Fibroblast of villous mesenchyme (primary cell): ENCODE data around the gene NDUFA5. TPM values are rescaled to one million over a fixed set of nuclear protein-coding genes. Genes with fewer than 3 reads are reported as not detected.

ENCODE experiments used
- DNase-seq: peaks from one replicate; pipeline ENCODE4 v3.0.0-alpha.2; 2010; ENCODE audit warnings: low read depth
- H3K4me3 ChIP-seq: 2 replicates; pipeline ENCODE4 v1.5.1; 2011; ENCODE audit warnings: low read depth, mild to moderate bottlenecking, low read length
- total RNA-seq: library from RNA; depleted of rRNA; stranded (reverse); fragments of >200 nt; gene quantifications from 2 replicates; pipeline ENCODE4 v1.2.3, GENCODE V29; 2012
- TF ChIP-seq, protein P1 (sequence below): IDR thresholded peaks from 2 replicates; pipeline ENCODE4 v1.5.1; 2012; ENCODE audit warnings: low read depth, mild to moderate bottlenecking, low read length; ENCODE audit not compliant: insufficient read depth

NDUFA5 gene
- total RNA-seq, 1 donor, result 43.2 TPM

- TF ChIP-seq, protein P1, sequence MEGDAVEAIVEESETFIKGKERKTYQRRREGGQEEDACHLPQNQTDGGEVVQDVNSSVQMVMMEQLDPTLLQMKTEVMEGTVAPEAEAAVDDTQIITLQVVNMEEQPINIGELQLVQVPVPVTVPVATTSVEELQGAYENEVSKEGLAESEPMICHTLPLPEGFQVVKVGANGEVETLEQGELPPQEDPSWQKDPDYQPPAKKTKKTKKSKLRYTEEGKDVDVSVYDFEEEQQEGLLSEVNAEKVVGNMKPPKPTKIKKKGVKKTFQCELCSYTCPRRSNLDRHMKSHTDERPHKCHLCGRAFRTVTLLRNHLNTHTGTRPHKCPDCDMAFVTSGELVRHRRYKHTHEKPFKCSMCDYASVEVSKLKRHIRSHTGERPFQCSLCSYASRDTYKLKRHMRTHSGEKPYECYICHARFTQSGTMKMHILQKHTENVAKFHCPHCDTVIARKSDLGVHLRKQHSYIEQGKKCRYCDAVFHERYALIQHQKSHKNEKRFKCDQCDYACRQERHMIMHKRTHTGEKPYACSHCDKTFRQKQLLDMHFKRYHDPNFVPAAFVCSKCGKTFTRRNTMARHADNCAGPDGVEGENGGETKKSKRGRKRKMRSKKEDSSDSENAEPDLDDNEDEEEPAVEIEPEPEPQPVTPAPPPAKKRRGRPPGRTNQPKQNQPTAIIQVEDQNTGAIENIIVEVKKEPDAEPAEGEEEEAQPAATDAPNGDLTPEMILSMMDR, result peak; percentile 66
- no peak overlapping the region for H3K4me3 ChIP-seq
- DNase-seq, result peak; percentile 53
These were observed 63.3 kb downstream of the NDUFA5 start for GRCh38 chr7:123494193-123494796.

DNA sequence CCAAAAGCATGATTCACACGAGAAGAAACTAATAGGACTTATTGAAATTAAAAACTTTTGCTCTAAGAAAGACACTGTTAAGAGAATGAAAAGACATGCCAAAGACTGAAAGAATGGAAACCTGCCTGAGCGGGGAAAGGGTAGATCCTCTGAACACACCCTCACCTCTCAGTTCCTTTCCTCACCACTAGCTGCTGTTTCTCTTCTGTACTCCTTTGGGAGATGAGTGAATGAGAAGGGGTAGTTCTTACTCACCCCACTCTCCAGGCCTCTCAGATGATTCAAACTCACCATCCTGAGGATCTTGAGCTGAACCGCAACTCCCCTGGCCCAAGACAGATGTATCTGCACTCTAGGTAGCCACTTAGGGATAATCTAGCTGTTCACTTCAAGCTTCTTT, 65.1 kb downstream of the NDUFA5 start:
- no peak overlapping the region for H3K4me3 ChIP-seq
- TF ChIP-seq, protein P1, result peak; percentile 6
- no peak for DNase-seq

Other genes starting within 250 kb of the NDUFA5 start
- gene IQUB, start 23.2 kb downstream of the NDUFA5 start, total RNA-seq, result 0.43 and 0.97 TPM in 2 replicates
- not detected in 2 replicates for gene ASB15, start 44.0 kb upstream of the NDUFA5 start, total RNA-seq
- gene LMOD2, start 98.0 kb upstream of the NDUFA5 start, total RNA-seq, result not detected in 2 replicates
- gene WASL, start 191.2 kb upstream of the NDUFA5 start, total RNA-seq, result 18.0 and 22.5 TPM in 2 replicates